Activated T-cell treated with anti-CD3 and anti-CD28 coated beads, Interleukin-2, amount 50 U/mL, for 24 hours (primary cell): Measurements from ENCODE around the gene PTCH1.

Experiments
- DNase-seq: peaks from one replicate; pipeline ENCODE4 v3.0.0-alpha.2; 2020
- H3K27ac Mint-ChIP-seq: 2 replicates; pipeline ENCODE4 v1.8.0; 2020; ENCODE audit warnings: mild to moderate bottlenecking, mixed read lengths
- H3K27me3 Mint-ChIP-seq: 2 replicates; pipeline ENCODE4 v1.8.0; 2020; ENCODE audit warnings: mixed read lengths
- H3K36me3 Mint-ChIP-seq: 2 replicates; pipeline ENCODE4 v1.8.0; 2020; ENCODE audit warnings: low read depth, mixed read lengths
- H3K4me1 Mint-ChIP-seq: 2 replicates; pipeline ENCODE4 v1.8.0; 2020; ENCODE audit warnings: low read depth, mixed read lengths
- H3K4me3 Mint-ChIP-seq: 2 replicates; pipeline ENCODE4 v1.8.0; 2020; ENCODE audit warnings: mild to moderate bottlenecking, moderate library complexity, mixed read lengths
- H3K9me3 Mint-ChIP-seq: 2 replicates; pipeline ENCODE4 v1.8.0; 2020; ENCODE audit warnings: mixed read lengths

PTCH1 gene

DNA sequence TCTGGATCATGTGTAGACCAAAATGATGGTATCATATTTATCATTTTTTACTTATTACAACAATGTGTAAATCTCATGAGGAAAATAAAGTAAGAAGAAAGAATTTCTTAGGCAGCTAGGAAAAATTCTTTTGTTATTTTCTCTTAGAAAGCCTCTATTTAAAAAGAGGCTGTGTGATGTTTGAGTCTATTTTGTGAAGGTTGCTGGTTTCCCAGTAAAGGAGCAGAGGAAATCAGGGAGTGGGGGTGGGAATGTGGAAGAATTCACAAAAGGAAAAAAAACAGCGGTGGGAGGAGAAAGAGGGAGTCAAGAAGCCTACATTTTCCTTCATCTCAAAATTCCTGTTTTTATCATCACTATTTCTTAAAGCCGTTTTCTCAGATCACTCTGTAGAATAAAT is 20.1 kb downstream of the PTCH1 start:
- DNase-seq: no peak
- H3K27ac Mint-ChIP-seq: no peak overlapping the region
- no peak overlapping the region for H3K4me3 Mint-ChIP-seq
- peaks cover 75% of the 10 kb centered on the region for H3K4me1 Mint-ChIP-seq
- H3K27me3 Mint-ChIP-seq: no peaks in the 10 kb centered on the region
- no peaks in the 10 kb centered on the region for H3K36me3 Mint-ChIP-seq
- no peaks in the 10 kb centered on the region for H3K9me3 Mint-ChIP-seq

DNA sequence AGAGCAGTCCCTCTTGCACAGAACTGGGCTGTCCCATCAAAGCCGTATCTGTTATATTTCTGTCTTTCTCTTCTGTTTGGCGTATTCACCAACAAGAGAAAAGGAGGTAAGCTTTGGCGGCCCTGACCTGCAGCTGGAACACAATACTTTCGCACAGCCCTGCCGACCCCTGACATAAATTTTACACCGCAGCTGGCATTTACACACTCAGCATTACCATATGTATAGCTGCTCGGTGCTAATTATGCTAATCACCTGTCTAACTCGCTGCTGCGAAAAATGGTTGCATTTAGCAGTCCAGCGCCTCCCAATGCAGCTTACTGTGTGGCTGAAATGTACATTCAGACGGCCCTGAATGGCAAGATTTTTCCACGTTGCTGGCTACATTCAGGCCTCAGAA is 20.8 kb downstream of the PTCH1 start:
- Mint-ChIP-seq H3K27ac (no peak overlapping the region), H3K4me3 (no peak overlapping the region), H3K36me3 (no peaks in the 10 kb centered on the region), H3K27me3 (no peaks in the 10 kb centered on the region), H3K4me1 (peaks cover 74% of the 10 kb centered on the region), H3K9me3 (no peaks in the 10 kb centered on the region)
- no peak for DNase-seq

DNA sequence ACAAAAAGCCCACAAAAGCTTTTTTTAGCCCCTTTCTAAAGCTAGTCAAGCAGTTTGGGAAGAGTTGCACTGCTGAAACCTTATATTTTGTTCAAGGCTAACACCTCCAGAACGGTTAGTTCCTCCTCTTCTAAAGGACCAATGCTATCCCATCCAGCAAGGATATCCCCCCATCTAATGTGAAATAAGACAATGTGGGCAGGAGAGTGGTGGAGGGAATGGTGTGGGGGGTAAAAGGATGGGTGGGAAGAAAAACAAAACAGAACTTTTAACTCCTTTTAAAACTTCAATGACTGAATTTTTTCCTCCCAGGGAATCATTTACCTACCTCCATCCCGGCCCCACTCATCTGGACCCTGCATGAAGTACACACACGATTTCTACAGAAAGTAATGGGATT is 21.2 kb downstream of the PTCH1 start:
- Mint-ChIP-seq H3K4me1 (peaks cover 75% of the 10 kb centered on the region), H3K27me3 (no peaks in the 10 kb centered on the region), H3K9me3 (no peaks in the 10 kb centered on the region), H3K27ac (no peak overlapping the region), H3K36me3 (no peaks in the 10 kb centered on the region), H3K4me3 (no peak overlapping the region)
- no peak for DNase-seq

DNA sequence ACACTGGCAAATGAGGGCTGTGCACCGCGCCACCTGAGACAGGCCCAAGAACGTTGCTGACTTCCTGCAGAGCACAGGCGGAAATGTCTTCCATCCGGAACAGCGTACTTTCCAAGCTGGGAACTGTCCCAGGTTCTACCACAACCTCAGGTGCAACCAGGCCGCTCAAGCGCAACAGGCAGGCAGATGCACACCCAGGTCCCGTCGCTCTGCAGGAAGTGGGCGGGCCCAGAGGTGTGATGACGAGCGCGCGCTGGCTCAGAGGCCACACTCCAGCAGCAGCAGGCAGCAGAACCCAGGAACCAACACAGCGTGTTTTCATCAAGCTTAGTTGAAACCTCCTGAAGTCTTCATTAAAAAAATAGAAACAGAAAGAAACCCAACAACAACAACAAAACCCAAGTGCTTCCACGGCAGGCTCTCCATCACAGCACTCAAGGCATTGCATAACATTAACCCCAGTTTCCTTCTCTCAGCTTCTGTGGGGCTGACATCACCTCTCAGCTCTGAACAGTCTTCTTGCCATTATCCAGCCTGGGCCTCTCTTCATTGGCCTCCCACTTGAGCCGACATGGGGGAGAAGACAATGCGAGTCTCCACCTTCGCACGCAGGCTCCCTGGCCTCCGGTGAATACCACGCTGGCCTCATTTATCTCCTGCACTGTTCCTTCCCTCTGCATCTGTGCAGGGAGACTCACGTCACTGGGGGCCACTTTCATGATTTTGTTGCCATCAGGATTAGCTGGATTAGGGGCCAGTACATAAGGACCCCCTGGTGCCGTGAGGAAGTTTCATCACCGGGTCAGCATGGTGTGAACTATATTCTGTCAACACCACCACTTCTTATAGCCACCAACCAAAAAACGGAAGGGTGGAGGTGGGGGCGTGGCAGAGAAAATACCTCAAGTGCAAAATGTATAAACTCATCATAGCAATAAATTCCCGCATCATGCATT is 22.1 kb downstream of the PTCH1 start:
- peaks cover 74% of the 10 kb centered on the region for H3K4me1 Mint-ChIP-seq
- H3K4me3 Mint-ChIP-seq: peak overlapping the region; percentile 80
- peak overlapping the region; percentile 95 for H3K27ac Mint-ChIP-seq
- no peaks in the 10 kb centered on the region for H3K9me3 Mint-ChIP-seq
- peak; percentile 86 for DNase-seq
- no peaks in the 10 kb centered on the region for H3K27me3 Mint-ChIP-seq
- H3K36me3 Mint-ChIP-seq: no peaks in the 10 kb centered on the region

DNA sequence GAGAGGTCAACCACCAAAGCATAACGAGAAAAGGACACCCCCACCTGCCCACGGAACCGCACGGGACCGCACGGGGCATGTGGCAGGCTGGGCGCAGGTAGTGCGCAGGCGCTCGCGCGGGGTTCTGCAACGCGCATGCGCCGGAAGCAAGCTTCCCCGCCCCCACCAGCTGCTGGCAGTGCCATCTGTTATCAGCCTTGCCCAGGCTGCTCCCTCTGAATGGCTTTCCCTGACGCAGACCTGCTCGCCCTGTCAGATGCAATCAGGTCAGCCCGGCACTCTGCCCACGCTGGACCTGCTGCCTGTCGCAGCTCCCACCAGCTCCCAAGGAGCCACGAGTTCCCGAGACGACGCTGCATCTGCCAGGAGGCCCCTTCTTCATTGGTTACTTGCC is 22.8 kb downstream of the PTCH1 start:
- H3K4me3 Mint-ChIP-seq: peak overlapping the region; percentile 80
- peak; percentile 74 for DNase-seq
- H3K9me3 Mint-ChIP-seq: no peaks in the 10 kb centered on the region
- peak overlapping the region; percentile 95 for H3K27ac Mint-ChIP-seq
- no peaks in the 10 kb centered on the region for H3K27me3 Mint-ChIP-seq
- no peaks in the 10 kb centered on the region for H3K36me3 Mint-ChIP-seq
- H3K4me1 Mint-ChIP-seq: peaks cover 72% of the 10 kb centered on the region

DNA sequence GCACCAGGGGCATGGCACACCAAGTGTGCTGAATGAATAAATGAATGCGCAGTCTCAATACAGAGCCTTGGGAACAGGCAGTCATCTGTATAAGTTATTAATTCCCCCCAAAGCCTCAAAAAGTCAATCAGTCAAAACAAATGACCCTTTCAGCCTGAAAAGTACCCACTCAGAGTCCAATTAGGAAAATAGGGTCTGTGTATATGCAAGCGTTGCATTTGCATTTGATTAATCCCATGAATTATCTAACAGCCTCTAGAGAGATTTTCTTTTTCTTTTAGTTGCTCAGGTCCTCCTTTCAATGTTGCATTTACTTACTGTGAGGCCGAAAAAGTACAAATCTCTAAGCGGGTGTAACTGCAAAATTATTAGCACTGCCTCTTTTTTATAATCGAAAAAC is 23.4 kb downstream of the PTCH1 start:
- DNase-seq: no peak
- peaks cover 71% of the 10 kb centered on the region for H3K4me1 Mint-ChIP-seq
- no peak overlapping the region for H3K4me3 Mint-ChIP-seq
- no peaks in the 10 kb centered on the region for H3K36me3 Mint-ChIP-seq
- no peaks in the 10 kb centered on the region for H3K27me3 Mint-ChIP-seq
- H3K9me3 Mint-ChIP-seq: no peaks in the 10 kb centered on the region
- no peak overlapping the region for H3K27ac Mint-ChIP-seq

DNA sequence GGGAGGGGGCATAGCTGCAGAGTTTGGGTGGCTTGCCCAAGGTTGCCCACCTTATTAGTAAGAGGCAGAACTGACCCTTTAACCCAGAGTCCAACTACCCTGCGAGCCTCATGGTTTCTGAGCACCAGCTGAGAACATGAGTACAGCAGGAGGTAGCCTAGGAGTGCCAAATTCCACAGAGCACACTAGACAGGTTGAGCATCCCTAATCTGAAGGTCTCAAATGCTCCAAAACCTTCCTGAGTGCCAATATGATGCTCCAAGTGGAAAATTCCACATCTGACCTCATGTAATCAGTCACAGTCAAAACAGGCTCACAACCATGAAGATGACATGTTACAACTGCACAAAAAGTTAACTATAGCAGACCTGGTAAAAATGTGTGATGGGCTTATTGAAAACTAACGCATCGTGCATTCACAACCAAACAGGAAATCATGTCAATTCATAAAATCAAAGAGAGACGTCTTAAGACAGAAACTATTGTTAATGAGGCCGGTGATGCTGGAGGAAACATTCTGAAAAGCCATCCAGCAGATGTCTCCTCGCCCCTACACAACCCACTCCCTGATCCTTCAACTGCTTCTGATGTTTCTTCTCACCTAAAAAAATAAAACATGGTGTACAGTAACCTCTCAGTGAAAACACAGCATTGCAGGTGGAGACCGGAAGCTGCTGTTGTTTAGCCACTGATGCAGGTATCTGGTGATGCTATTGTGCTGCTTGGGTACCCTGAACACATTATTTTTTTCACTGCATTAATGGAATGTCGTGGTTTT is 25.0 kb downstream of the PTCH1 start:
- H3K4me1 Mint-ChIP-seq: peaks cover 63% of the 10 kb centered on the region
- H3K36me3 Mint-ChIP-seq: no peaks in the 10 kb centered on the region
- H3K27me3 Mint-ChIP-seq: no peaks in the 10 kb centered on the region
- H3K4me3 Mint-ChIP-seq: peak overlapping the region; percentile 8
- no peak for DNase-seq
- no peaks in the 10 kb centered on the region for H3K9me3 Mint-ChIP-seq
- H3K27ac Mint-ChIP-seq: no peak overlapping the region

DNA sequence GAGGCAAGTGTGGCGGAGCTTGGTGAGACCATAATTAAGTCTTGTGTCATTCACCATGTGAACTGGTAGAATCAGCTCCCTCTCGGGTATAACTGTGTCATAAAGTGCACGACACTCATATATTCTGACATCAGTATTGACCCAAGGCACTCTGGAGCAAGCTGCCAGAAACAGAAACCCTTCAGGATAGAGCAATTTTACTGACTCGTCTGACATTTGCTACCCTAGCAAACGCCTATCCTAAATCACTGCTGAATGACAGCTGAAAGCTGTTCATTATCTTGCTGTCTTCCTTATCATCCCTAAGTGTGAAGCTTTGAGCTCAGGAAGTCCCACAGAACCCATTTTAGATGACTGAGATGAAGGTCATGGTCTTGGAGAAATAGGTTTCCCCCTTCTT is 27.8 kb downstream of the PTCH1 start:
- Mint-ChIP-seq H3K27me3 (no peaks in the 10 kb centered on the region), H3K36me3 (peaks cover 3% of the 10 kb centered on the region), H3K4me3 (no peak overlapping the region), H3K9me3 (no peaks in the 10 kb centered on the region), H3K27ac (no peak overlapping the region), H3K4me1 (peaks cover 45% of the 10 kb centered on the region)
- no peak for DNase-seq

DNA sequence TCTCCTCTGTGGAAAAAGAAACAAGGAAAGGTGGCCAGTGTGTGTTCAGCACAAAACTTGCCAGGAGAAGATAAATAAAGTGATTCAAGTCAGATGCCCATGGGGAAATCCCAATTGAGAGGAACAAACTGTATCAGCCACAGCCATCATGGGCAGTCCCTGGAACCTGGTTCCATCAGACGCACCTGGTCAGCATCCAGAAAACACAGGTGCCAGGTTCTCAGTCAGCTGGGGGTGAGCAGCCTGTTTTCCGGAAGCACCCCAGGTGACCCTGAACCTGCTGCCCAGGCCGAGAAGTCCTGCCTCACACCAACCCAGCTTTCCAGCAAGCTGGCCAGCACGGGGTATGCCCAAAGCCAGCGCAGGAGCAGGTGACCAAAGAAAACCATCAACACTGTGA is 30.5 kb downstream of the PTCH1 start:
- Mint-ChIP-seq H3K27me3 (no peaks in the 10 kb centered on the region), H3K4me1 (peaks cover 26% of the 10 kb centered on the region), H3K27ac (no peak overlapping the region), H3K4me3 (no peak overlapping the region), H3K9me3 (no peaks in the 10 kb centered on the region), H3K36me3 (peaks cover 5% of the 10 kb centered on the region)
- no peak for DNase-seq

DNA sequence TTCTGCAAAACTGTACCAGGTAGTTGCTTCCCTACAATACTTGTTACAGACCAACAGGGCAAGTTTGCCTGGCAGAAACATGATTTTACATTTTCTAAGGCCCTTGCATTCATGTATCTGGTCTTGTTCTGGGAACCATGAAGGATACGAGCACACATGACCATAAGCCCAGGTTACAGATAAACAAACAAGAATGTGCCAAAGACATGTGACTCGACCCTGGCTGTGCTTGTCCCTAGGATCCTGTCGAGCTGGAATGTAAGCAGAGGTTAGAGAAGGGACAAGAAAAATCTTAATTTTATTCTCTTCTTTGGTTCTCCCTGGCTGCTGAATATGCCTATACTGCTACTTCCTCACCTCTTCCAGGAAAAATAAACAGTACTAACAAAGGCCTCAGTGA is 32.5 kb downstream of the PTCH1 start:
- peaks cover 21% of the 10 kb centered on the region for H3K36me3 Mint-ChIP-seq
- H3K27me3 Mint-ChIP-seq: no peaks in the 10 kb centered on the region
- no peak overlapping the region for H3K4me3 Mint-ChIP-seq
- H3K9me3 Mint-ChIP-seq: no peaks in the 10 kb centered on the region
- H3K27ac Mint-ChIP-seq: no peak overlapping the region
- H3K4me1 Mint-ChIP-seq: peaks cover 29% of the 10 kb centered on the region
- no peak for DNase-seq

DNA sequence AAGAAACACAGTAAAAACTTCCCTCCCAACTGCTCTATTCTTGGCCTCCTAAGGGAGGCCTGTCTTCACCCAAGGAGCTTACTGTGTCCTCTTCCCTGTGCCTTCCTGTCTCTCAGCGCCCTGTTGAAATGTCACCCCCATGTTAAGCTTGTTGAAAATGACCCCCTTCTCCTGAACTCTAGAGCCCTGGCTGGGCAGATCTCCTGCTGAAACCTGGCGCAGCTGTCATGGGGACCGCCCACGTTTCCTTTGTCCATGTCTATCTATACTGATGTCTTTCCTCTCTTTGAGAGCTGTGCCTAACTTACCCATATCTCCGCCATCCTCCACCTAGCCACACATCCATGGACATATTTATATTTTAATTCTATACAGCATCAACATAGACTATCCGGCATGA is 33.3 kb downstream of the PTCH1 start:
- H3K9me3 Mint-ChIP-seq: no peaks in the 10 kb centered on the region
- H3K4me1 Mint-ChIP-seq: peaks cover 25% of the 10 kb centered on the region
- peaks cover 29% of the 10 kb centered on the region for H3K36me3 Mint-ChIP-seq
- no peaks in the 10 kb centered on the region for H3K27me3 Mint-ChIP-seq
- H3K27ac Mint-ChIP-seq: no peak overlapping the region
- no peak overlapping the region for H3K4me3 Mint-ChIP-seq
- DNase-seq: no peak

DNA sequence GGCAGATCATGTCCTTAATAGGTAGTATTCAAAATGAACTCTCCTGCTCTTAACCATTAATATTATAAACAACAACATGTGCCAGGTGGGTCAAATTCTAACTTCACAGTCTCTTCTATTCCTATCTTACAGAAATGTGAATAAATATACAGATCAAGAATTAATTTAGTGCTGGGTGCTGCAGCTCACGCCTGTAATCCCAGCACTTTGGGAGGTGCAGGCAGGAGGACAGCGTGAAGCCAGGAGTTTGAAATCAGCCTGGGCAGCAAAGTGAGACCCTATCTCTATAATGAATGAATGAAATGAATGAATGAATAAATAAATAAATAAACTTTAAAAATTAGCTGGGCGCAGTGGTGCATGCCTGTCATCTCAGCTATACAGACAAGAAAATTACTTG is 34.1 kb downstream of the PTCH1 start:
- no peak overlapping the region for H3K27ac Mint-ChIP-seq
- H3K4me3 Mint-ChIP-seq: no peak overlapping the region
- H3K27me3 Mint-ChIP-seq: no peaks in the 10 kb centered on the region
- no peak for DNase-seq
- H3K36me3 Mint-ChIP-seq: peaks cover 37% of the 10 kb centered on the region
- no peaks in the 10 kb centered on the region for H3K9me3 Mint-ChIP-seq
- peaks cover 22% of the 10 kb centered on the region for H3K4me1 Mint-ChIP-seq

DNA sequence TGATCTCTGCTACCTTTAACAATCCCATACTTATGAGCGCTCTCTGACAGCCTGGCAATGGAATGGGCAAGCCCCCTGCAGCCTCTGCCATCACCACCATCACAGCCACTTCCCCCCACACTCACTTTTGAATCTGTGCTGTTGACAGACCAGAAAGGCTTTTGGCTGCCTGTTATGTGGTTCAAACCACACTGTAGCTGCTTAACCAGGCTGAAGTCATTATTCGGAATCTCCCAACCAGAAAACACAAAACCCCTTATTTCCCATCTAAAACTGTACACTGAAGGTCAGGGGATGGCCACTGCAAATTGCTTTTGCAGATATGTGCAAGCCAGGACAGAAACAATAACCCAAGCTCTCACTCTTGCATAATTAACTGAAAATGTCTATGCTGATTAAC is 35.8 kb downstream of the PTCH1 start:
- H3K4me3 Mint-ChIP-seq: no peak overlapping the region
- H3K9me3 Mint-ChIP-seq: no peaks in the 10 kb centered on the region
- peaks cover 14% of the 10 kb centered on the region for H3K4me1 Mint-ChIP-seq
- peaks cover 51% of the 10 kb centered on the region for H3K36me3 Mint-ChIP-seq
- no peak overlapping the region for H3K27ac Mint-ChIP-seq
- H3K27me3 Mint-ChIP-seq: no peaks in the 10 kb centered on the region
- no peak for DNase-seq

DNA sequence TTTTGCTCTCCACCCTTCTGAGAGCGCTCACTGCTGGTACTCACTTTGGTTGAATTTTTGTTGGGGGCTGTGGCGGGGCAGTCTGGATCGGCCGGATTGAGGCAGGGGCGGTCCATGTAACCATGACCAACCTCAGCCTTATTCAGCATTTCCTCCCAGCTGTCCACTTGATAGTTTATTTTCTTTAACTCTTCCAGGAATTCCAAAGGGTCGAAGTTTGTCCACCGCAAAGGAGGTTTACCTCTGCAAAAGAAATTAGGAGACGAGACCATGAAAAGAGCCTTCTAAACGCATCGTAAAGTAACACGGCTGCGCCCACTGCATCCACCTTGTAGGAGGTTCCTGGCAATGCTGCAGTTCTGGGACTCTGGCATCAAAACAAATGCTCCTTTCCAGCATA is 36.4 kb downstream of the PTCH1 start:
- no peak overlapping the region for H3K27ac Mint-ChIP-seq
- no peak overlapping the region for H3K4me3 Mint-ChIP-seq
- peaks cover 57% of the 10 kb centered on the region for H3K36me3 Mint-ChIP-seq
- H3K27me3 Mint-ChIP-seq: no peaks in the 10 kb centered on the region
- H3K9me3 Mint-ChIP-seq: no peaks in the 10 kb centered on the region
- peaks cover 11% of the 10 kb centered on the region for H3K4me1 Mint-ChIP-seq
- DNase-seq: no peak

DNA sequence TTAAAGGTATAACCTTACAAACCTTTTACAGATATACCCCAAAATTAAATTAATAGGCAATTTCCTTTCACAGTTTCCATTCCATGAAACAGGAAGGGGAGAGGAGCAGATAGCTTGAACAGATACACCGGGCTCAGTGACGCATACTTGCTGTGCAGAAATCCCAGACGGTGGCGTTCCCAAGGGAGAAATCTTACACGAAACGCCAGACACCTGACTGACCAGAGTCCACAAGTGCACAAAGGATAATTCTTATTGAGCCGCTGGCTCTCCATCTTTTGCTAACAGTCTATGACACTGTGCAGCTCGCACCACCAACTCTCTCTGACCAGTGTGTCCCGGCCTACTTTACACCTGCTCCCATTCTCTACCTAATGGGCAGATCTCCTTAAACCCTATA is 37.4 kb downstream of the PTCH1 start:
- Mint-ChIP-seq H3K4me1 (peaks cover 11% of the 10 kb centered on the region), H3K9me3 (no peaks in the 10 kb centered on the region), H3K36me3 (peaks cover 64% of the 10 kb centered on the region), H3K4me3 (no peak overlapping the region), H3K27me3 (no peaks in the 10 kb centered on the region), H3K27ac (no peak overlapping the region)
- DNase-seq: no peak
